GM12875 (cell line): ENCODE data around the gene FCRLA.
A peak's percentile ranks its signal among the peaks of the same experiment; 100 is the strongest.

Experiments
- H3K4me3 ChIP-seq: one replicate; pipeline ENCODE4 v1.5.1; 2011; ENCODE audit warnings: low read depth, low read length, control low read depth
- CTCF ChIP-seq: IDR thresholded peaks from 2 replicates; pipeline ENCODE4 v1.5.1; 2011; ENCODE audit warnings: low read depth, mild to moderate bottlenecking, control low read depth, inconsistent platforms, low read length, moderate library complexity, borderline replicate concordance; ENCODE audit not compliant: insufficient read depth

The FCRLA gene

GRCh38 chr1:161705537-161705936 lies 1.5 kb upstream of the FCRLA start:
- no peak overlapping the region for H3K4me3 ChIP-seq
- TF ChIP-seq CTCF, result no peak

GRCh38 chr1:161706113-161706481 lies 932 bp upstream of the FCRLA start:
- no peak overlapping the region for H3K4me3 ChIP-seq
- no peak for TF ChIP-seq CTCF

- no peak for TF ChIP-seq CTCF
- H3K4me3 ChIP-seq, result peak overlapping the region; percentile 69
Measured at GRCh38 chr1:161707503-161707902, 474 bp downstream of the FCRLA start.

- TF ChIP-seq CTCF, result no peak
- peak overlapping the region; percentile 69 for H3K4me3 ChIP-seq
Measured at GRCh38 chr1:161709373-161709772, 2.3 kb downstream of the FCRLA start.

- no peak for TF ChIP-seq CTCF
- H3K4me3 ChIP-seq, result no peak overlapping the region
Measured at GRCh38 chr1:161710560-161710959, 3.5 kb downstream of the FCRLA start.

- TF ChIP-seq CTCF, result no peak
- no peak overlapping the region for H3K4me3 ChIP-seq
Measured at GRCh38 chr1:161718559-161719324, 11.7 kb downstream of the FCRLA start.

- no peak overlapping the region for H3K4me3 ChIP-seq
- no peak for TF ChIP-seq CTCF
Measured at GRCh38 chr1:161719325-161719611, 12.2 kb downstream of the FCRLA start.
